ENCODE results near the gene HECW1. TPM values are rescaled to one million over a fixed set of nuclear protein-coding genes. Genes with fewer than 3 reads are reported as not detected.
"Not testable (repeated sequence)": the region's sequence is repeated elsewhere in the genome, so short reads cannot be mapped to it uniquely, and the experiment has no call there.

HECW1 gene
- total RNA-seq, 1 donor from 2014 or later, result not detected

DNA sequence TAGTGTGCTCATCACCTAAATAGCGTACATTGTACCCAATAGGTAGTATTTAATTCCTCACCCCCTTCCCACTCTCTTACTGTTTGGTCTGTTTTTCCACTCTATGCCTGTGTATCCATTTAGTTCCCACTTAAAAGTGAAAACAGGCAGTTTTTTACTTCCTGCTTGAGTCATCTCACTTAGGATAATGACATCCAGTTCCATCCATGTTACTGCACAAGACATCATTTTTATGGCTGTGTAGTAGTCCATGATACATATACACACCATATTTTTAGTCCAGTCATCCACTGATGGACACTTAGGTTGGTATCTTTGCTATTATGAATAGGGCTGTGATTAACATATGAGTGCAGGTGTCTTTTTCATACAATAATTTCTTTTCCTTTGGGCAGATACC is 480.6 kb downstream of the HECW1 start:
- DNase-seq (ENCODE audit: low read depth in 2 of 2), result peak; percentile 22 to 38

DNA sequence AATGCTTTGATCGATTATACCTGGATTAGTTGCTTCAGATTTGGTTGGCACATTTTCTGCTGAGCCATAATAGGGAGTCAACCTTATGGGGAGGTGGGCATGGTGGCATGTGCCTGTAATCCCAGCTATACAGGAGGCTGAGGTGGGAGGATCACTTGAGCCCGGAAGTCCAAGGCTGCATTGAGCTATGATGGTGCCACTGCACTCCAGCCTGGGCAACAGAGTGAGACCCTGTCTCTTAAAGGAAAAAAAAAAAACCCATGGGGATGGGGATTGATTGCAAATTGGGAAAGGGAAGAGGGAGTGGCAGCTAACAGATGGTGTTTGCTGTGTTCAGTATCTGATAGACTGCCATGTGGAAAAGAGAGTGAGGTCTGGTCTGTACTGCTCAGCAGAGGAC is 481.6 kb downstream of the HECW1 start:
- DNase-seq (ENCODE audit: low read depth in 2 of 2), result no peak

DNA sequence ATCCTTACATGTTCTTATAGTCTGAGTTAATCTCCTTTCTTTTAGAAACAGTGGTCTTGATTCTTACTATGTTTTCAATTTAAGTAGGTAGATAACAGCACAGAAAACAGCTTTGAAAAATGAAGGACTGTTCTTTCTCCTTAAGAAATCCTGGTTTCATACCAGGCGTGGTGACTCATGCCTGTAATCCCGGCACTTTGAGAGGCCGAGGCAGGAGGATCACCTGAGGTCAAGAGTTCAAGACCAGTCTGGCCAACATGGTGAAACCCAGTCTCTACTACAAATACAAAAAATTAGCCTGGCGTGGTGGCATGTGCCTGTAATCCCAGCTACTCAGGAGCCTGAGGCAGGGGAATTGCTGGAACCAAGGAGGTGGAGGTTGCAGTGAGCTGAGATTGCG is 484.0 kb downstream of the HECW1 start:
- not testable (repeated sequence) for DNase-seq (ENCODE audit: low read depth in 2 of 2)

DNA sequence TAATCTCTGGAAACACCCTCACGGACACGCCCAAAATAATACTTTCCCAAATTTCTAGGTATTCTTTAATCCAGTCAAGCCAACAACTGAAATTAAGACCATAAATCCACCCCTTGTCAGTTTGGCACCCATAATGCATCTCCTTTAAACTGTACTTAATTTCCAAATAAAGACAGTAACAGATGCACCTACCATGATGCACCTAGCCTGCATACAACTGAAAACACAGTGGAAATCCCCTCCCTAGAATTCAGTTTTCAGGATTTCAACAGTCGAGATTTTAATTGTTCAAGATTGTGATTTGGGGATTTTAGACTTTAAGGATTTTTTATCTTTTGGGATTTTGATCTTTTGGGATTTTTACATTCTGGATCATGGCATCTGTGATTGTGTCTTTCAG is 487.6 kb downstream of the HECW1 start:
- DNase-seq (ENCODE audit: low read depth in 2 of 2), result no peak

DNA sequence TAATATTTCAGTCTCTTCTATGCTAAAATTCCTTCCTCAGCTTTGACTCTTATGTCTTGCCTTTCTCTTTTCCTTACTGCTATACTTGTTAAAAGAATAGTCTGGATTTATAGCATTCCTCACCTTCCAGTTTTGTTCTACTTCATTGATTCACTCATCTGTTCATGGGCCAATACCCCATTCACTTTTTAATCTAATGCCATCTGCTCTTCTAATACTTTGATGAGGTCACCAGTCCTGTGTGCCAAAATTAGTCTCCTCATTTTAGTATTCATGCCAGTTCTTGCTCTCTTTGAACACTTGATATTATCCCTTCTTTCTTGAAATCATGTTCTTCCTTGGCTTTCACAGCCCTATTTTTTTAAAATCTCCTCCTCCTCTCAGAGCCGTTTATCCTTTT is 489.8 kb downstream of the HECW1 start:
- no peak for DNase-seq (ENCODE audit: low read depth in 2 of 2)

DNA sequence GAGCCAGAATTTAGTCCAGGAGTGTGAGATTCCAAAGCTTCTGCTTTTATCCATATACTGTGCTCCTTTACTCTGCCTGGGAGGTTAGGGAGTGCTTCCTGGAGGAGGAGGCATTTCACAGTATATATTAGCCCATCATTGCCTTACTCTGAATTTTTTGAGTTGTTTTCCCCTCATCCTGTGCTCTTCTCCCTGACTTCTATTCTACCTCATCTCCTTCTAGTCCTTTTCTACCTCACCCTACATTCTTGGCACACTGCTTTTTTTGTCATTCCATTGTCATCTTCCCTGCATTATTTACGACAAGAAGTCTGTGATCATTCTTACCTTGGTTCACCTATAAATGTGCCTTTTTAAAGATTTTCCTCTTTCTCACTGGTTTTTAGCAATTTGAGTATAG is 491.8 kb downstream of the HECW1 start:
- no peak for DNase-seq (ENCODE audit: low read depth in 2 of 2)

DNA sequence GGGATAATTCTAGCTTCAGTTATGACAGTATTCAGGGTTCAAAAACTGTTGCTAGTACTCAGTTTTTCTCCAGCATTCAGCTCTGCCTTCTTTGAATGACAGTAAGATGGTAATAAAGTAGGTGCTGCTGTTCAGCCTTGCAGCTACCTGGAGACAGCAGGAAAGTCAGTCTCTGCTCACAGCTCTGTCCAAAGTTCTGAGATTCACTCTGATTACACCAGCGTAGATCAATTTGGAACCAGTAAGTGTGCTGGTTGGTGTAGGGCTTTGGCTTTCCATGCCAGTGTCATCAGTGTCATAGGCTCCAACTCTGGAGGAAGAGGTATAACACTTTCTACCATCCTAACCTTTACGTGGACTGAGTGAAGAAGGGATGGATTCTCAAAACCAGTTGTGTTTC is 496.6 kb downstream of the HECW1 start:
- DNase-seq (ENCODE audit: low read depth in 2 of 2), result no peak

DNA sequence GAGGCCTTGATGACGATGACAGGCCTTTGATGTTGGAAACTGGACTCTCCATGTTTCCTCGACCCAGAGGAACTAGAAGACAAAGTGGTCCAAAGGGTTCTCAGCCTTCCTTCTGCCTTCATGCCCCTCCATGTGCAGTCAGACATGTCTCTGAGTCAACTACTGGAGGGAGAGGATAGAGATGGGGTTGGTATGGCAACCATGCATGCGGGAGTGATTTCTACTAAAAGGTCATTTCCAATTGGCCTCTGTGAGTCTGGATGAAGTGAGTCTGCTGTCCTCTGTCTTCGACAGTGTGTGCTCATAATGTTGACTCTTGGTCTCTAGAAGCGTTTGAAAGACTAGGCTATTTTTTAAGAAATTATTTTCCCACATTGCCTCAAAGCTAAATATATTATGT is 499.7 kb downstream of the HECW1 start:
- no peak for DNase-seq (ENCODE audit: low read depth in 2 of 2)

DNA sequence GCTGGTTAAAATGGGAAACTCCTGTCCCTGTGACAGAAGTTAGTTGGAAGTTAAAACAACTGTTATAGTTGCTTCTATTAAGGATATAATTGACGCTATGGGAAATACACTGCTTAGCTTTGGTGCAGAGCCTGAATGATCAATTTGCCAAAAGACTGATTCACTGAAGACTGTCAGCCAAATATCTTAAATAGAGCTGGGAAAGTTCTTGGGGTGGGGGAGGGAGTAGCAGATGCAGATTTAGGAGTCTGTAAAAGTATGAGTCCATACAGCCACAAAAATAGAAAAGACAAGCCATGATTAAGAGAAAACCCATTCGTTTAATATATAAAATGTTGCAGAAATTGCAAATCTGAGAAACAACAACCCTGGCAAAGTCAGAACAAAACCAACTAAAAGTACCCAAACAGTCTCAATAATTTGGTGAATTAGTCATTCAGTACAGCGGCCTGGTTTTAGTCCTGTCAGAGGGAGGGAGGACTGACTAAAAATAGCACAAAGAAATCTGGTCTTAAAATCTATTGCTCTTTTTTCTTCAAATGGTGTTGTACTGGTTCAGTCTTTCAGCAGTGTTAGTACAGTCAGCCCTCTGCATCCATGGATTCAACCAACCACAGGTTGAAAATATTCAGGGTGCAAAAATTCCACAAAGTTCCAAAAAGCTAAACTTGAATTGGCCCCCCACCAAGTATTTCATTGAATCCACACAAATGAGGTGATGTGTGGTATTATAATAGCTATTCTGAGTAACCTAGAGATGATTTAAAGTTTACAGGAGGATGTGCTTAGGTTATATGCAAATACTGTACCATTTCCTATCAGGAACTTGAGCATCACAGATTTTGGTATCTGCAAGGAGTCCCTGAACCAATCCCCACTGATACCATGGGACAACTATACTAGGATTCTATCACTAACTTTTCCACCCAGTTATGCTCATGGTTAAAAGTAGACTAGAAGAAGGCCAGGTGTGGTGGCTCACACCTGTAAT is 500.4 kb downstream of the HECW1 start:
- DNase-seq (ENCODE audit: low read depth in 2 of 2), result no peak

Other genes starting within 250 kb of the HECW1 start
- 2.2 and 5.2 TPM in 2 replicates for gene C7orf25, start 200.6 kb upstream of the HECW1 start, total RNA-seq
- gene PSMA2, start 180.5 kb upstream of the HECW1 start, total RNA-seq, result 30.8 and 45.5 TPM in 2 replicates
- gene MRPL32, start 180.3 kb upstream of the HECW1 start, total RNA-seq, result 47.9 and 63.9 TPM in 2 replicates

Data from lung microvascular endothelial cell (primary cell).